Neural cell (in vitro differentiated cells): Measurements from ENCODE around the gene DMGDH. TPM values are rescaled to one million over a fixed set of nuclear protein-coding genes. Genes with fewer than 3 reads are reported as not detected.

ENCODE experiments used
- H2AFZ ChIP-seq: fragments of 200-600, 300-800 bp; sonication (generic), shearing (Covaris generic); 2 replicates; pipeline ENCODE4 v1.6.0; 2014; ENCODE audit warnings: low read depth, mild to moderate bottlenecking, antibody characterized with exemption, low read length, moderate library complexity
- H3F3A ChIP-seq: fragments of 200-600 bp; shearing (Covaris generic); 2 replicates; pipeline ENCODE4 v1.6.1; 2016; ENCODE audit warnings: mild to moderate bottlenecking, moderate library complexity, mixed read lengths, antibody characterized with exemption, low read length; ENCODE audit not compliant: insufficient read depth, poor library complexity, severe bottlenecking
- H3K27ac ChIP-seq: fragments of 200-600, 300-800 bp; sonication (generic), shearing (Covaris generic); 2 replicates; pipeline ENCODE4 v1.5.1; 2014; ENCODE audit warnings: mild to moderate bottlenecking, low read length, moderate library complexity
- H3K27me3 ChIP-seq: fragments of 300-800, 200-600 bp; sonication (generic), shearing (Covaris generic); 2 replicates; pipeline ENCODE4 v1.6.0; 2014; ENCODE audit warnings: mild to moderate bottlenecking, low read depth, low read length, moderate library complexity; ENCODE audit not compliant: insufficient read depth
- H3K36me3 ChIP-seq: fragments of 300-800, 200-600 bp; sonication (generic), shearing (Covaris generic); 2 replicates; pipeline ENCODE4 v1.5.1; 2014; ENCODE audit warnings: mild to moderate bottlenecking, antibody characterized with exemption, low read length, moderate library complexity; ENCODE audit not compliant: insufficient read depth
- H3K4me2 ChIP-seq: fragments of 300-800, 200-600 bp; sonication (generic), shearing (Covaris generic); 2 replicates; pipeline ENCODE4 v1.6.0; 2014; ENCODE audit warnings: mild to moderate bottlenecking, low read length
- H3K4me3 ChIP-seq: fragments of 300-800, 200-600 bp; sonication (generic), shearing (Covaris generic); 2 replicates; pipeline ENCODE4 v1.5.1; 2014; ENCODE audit warnings: mild to moderate bottlenecking, low read length, moderate library complexity
- H3K79me2 ChIP-seq: fragments of 200-600 bp; shearing (Covaris generic); replicated peaks from 2 replicates; pipeline ENCODE4 v1.6.0; 2014; ENCODE audit warnings: mild to moderate bottlenecking, low read length, moderate library complexity; ENCODE audit not compliant: insufficient read depth
- H3K9ac ChIP-seq: fragments of 300-800, 200-600 bp; sonication (generic), shearing (Covaris generic); 2 replicates; pipeline ENCODE4 v1.6.1; 2016; ENCODE audit warnings: mild to moderate bottlenecking, low read length, mixed read lengths
- H3K9me2 ChIP-seq: fragments of 200-600 bp; shearing (Covaris generic); 2 replicates; pipeline ENCODE4 v1.6.1; 2016; ENCODE audit warnings: mild to moderate bottlenecking, low read length, mixed read lengths; ENCODE audit not compliant: insufficient read depth
- H3K9me3 ChIP-seq: fragments of 200-600, 300-800 bp; sonication (generic), shearing (Covaris generic); 2 replicates; pipeline ENCODE4 v1.6.1; 2016; ENCODE audit warnings: mild to moderate bottlenecking, mixed run types, low read length, moderate library complexity, mixed read lengths
- H4K20me1 ChIP-seq: fragments of 200-600 bp; shearing (Covaris generic); 2 replicates; pipeline ENCODE4 v1.6.1; 2016; ENCODE audit warnings: mild to moderate bottlenecking, mixed run types; ENCODE audit not compliant: insufficient read depth
- EP300 ChIP-seq: fragments of 450-650 bp; conservative IDR thresholded peaks from 2 replicates; pipeline ENCODE4 v1.6.1; 2014; ENCODE audit warnings: antibody characterized with exemption, mild to moderate bottlenecking, moderate library complexity; ENCODE audit not compliant: poor library complexity, severe bottlenecking
- EZH2 ChIP-seq: fragments of 200-600, 300-800 bp; shearing (Covaris generic), sonication (generic); IDR thresholded peaks from 2 replicates; pipeline ENCODE4 v1.6.1; 2014; ENCODE audit warnings: antibody characterized with exemption, low read length, borderline replicate concordance, mild to moderate bottlenecking; ENCODE audit not compliant: insufficient read depth, poor library complexity, severe bottlenecking
- MXI1 ChIP-seq: fragments of 450-650 bp; conservative IDR thresholded peaks from 2 replicates; pipeline ENCODE4 v1.6.1; 2014; ENCODE audit warnings: antibody characterized with exemption, mild to moderate bottlenecking; ENCODE audit not compliant: poor library complexity, severe bottlenecking
- POLR2AphosphoS5 ChIP-seq: IDR thresholded peaks from 2 replicates; pipeline ENCODE4 v1.6.1; 2012
- RAD21 ChIP-seq: fragments of 450-650 bp; conservative IDR thresholded peaks from 2 replicates; pipeline ENCODE4 v1.6.1; 2014; ENCODE audit warnings: antibody characterized with exemption, mild to moderate bottlenecking, moderate library complexity
- REST ChIP-seq: IDR thresholded peaks from 2 replicates; pipeline ENCODE4 v1.6.1; 2012; ENCODE audit warnings: borderline replicate concordance
- SMC3 ChIP-seq: fragments of 450-650 bp; conservative IDR thresholded peaks from 2 replicates; pipeline ENCODE4 v1.6.1; 2014; ENCODE audit warnings: antibody characterized with exemption, mild to moderate bottlenecking, moderate library complexity; ENCODE audit not compliant: poor library complexity
- TAF1 ChIP-seq: IDR thresholded peaks from 2 replicates; pipeline ENCODE4 v1.6.1; 2012; ENCODE audit warnings: low read depth
- polyA plus RNA-seq: library from polyadenylated mRNA; depleted of rRNA; stranded (reverse); fragments of >200 nt; gene quantifications from 2 replicates; pipeline ENCODE4 v1.2.3, GENCODE V29; 2014
- TF ChIP-seq, protein P1 (sequence below): fragments of 450-650 bp; IDR thresholded peaks from 2 replicates; pipeline ENCODE4 v1.5.1; 2014; ENCODE audit warnings: antibody characterized with exemption, mild to moderate bottlenecking, moderate library complexity; ENCODE audit not compliant: poor library complexity, severe bottlenecking

The DMGDH gene
- polyA plus RNA-seq, 1 donor from 2014 or later, result 0.93 TPM

DNA sequence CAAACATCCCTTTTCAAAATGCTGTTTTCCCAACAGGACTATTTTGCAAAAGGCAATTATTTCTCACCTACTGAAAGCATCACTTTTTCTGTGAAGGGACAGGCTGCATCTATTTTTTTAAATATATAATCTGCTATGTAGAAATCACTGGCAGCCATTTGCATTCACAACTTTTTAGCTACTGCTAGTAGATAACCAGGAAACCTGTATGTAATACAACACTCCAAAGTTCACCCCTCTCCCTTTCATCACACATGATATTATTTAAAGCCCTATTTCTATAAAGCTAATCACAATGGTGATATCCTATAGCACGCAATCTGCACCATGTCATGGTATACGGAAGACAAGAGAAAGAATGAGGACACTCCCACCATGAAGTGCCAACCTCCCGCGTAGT lies 9.8 kb downstream of the DMGDH start:
- Histone ChIP-seq H3K9me3 (no peaks in the 10 kb centered on the region), H3K9ac (no peak overlapping the region), H3F3A (no peaks in the 10 kb centered on the region), H3K4me2 (no peak overlapping the region), H3K9me2 (no peaks in the 10 kb centered on the region), H3K36me3 (no peaks in the 10 kb centered on the region), H4K20me1 (no peaks in the 10 kb centered on the region), H2AFZ (no peak overlapping the region), H3K27ac (no peak overlapping the region), H3K79me2 (no peaks in the 10 kb centered on the region), H3K4me3 (no peak overlapping the region), H3K27me3 (no peaks in the 10 kb centered on the region)
- no peak for TF ChIP-seq EP300
- TF ChIP-seq EZH2, result no peak
- no peak for TF ChIP-seq RAD21
- TF ChIP-seq SMC3, result no peak
- no peak for TF ChIP-seq POLR2AphosphoS5

DNA sequence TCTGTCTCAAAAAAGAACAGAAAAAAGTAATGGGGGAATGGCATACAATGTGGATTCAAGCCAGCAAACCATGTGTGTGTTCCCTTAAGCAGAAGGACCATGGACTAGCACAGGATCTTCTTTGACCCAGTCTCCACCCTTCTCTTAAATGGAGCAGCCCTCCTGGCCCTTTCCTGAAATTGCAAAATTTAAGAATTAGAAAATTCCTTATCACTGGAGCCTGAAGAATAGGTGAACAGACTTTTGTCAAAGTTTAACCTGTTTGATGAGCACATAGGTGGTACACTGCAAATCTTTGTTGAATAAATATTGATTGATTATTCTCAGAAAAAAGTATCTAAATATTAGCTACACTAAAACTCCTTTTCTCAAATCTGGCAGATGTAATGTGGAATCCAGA lies 12.6 kb downstream of the DMGDH start:
- Histone ChIP-seq H3K27me3 (no peaks in the 10 kb centered on the region), H3K9me3 (no peaks in the 10 kb centered on the region), H3K9ac (no peak overlapping the region), H4K20me1 (no peaks in the 10 kb centered on the region), H3K9me2 (no peaks in the 10 kb centered on the region), H3K4me3 (no peak overlapping the region), H3K27ac (no peak overlapping the region), H2AFZ (no peak overlapping the region), H3K79me2 (no peaks in the 10 kb centered on the region), H3K4me2 (no peak overlapping the region), H3K36me3 (no peaks in the 10 kb centered on the region), H3F3A (no peaks in the 10 kb centered on the region)
- no peak for TF ChIP-seq POLR2AphosphoS5
- no peak for TF ChIP-seq MXI1
- TF ChIP-seq REST, result no peak
- no peak for TF ChIP-seq EP300
- TF ChIP-seq EZH2, result no peak
- TF ChIP-seq RAD21, result no peak
- TF ChIP-seq SMC3, result no peak
- no peak for TF ChIP-seq TAF1
- TF ChIP-seq, protein P1, sequence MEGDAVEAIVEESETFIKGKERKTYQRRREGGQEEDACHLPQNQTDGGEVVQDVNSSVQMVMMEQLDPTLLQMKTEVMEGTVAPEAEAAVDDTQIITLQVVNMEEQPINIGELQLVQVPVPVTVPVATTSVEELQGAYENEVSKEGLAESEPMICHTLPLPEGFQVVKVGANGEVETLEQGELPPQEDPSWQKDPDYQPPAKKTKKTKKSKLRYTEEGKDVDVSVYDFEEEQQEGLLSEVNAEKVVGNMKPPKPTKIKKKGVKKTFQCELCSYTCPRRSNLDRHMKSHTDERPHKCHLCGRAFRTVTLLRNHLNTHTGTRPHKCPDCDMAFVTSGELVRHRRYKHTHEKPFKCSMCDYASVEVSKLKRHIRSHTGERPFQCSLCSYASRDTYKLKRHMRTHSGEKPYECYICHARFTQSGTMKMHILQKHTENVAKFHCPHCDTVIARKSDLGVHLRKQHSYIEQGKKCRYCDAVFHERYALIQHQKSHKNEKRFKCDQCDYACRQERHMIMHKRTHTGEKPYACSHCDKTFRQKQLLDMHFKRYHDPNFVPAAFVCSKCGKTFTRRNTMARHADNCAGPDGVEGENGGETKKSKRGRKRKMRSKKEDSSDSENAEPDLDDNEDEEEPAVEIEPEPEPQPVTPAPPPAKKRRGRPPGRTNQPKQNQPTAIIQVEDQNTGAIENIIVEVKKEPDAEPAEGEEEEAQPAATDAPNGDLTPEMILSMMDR, result no peak

GRCh38 chr5:79055017-79055416 lies 14.5 kb downstream of the DMGDH start:
- no peaks in the 10 kb centered on the region for H3K79me2 ChIP-seq
- no peaks in the 10 kb centered on the region for H3K27me3 ChIP-seq
- no peaks in the 10 kb centered on the region for H3K9me2 ChIP-seq
- H3F3A ChIP-seq, result no peaks in the 10 kb centered on the region
- no peak overlapping the region for H3K4me2 ChIP-seq
- no peak overlapping the region for H2AFZ ChIP-seq
- TF ChIP-seq POLR2AphosphoS5 (no peak), REST (no peak), TAF1 (no peak), EZH2 (no peak)
- H3K9me3 ChIP-seq, result no peaks in the 10 kb centered on the region
- H3K9ac ChIP-seq, result no peak overlapping the region
- no peaks in the 10 kb centered on the region for H4K20me1 ChIP-seq
- H3K27ac ChIP-seq, result no peak overlapping the region
- H3K4me3 ChIP-seq, result no peak overlapping the region
- H3K36me3 ChIP-seq, result no peaks in the 10 kb centered on the region
